HG03175 (cell line): ENCODE measurements around the gene PRRC2B.
"Not testable (repeated sequence)": the region's sequence is repeated elsewhere in the genome, so short reads cannot be mapped to it uniquely, and the experiment has no call there.

Experiments
- ATAC-seq: cut with Tn5 transposase; IDR thresholded peaks from one replicate; pipeline ENCODE4 v1.9.1; 2021; ENCODE audit warnings: mild to moderate bottlenecking, moderate library complexity; ENCODE audit not compliant: unreplicated experiment

PRRC2B gene

DNA sequence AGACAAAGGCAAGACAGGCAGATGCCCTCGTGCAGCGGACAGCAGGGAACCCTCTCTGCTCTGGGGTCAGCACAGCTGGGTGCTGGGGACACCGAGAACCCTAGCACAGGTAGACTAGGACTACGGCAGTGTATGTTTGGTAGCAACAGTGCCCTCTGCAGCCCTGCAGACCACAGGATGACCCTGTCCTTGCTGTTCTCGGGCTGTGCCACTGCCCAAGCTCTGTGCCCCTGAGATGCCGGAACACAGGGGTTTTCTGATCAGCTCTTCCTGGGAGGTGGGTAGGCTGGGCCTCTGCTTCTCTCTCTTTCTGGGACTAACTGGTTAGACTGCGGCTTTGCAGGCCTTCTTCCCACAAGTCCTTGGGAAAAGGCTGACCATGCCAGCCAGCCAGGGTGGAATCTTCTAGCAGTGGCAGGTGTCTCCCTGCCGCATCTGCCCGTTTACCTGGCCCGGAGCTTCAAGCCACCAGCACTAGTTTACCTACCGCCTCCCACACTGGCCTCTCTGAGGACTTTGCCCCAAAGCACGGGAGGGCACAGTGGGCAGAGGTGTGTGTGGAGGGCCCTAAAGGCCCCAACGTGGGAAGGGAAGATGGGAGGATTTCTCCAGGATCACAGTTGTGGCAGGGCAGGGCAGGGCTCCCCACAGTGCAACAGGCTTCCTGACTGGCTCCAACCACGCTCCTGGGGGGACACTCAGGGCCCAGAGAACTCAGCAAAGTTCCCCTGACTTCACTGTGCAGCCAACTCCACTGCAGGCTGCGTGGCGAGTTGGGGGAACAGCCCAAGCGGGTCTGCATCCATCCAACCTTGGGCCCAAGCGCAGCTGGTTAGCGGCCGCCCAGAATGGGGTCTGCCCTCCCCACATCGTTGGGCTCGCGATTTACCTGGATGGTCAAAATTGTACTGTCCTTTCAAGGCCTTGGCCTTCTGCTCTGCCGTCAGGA is 136.0 kb downstream of the PRRC2B start:
- no peak for ATAC-seq

DNA sequence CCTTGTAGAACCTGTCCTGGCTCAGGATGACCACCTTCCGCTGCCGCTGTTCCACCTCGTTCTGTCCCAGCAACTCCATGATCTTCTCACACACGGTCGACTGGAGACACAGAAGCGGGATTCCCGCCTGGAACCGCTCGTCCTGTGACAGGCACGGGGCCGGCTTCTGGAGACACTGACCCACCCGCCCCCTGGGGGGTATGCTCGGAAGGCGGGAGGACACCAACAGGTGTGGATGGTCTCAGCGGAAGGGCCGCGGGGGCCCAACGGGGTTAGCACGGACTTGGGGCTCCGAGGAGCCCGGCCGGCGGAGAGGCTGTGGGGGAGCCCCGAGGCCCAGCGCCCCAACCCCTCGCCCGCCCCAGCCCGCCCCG is 136.6 kb downstream of the PRRC2B start:
- peak; percentile 31 for ATAC-seq

DNA sequence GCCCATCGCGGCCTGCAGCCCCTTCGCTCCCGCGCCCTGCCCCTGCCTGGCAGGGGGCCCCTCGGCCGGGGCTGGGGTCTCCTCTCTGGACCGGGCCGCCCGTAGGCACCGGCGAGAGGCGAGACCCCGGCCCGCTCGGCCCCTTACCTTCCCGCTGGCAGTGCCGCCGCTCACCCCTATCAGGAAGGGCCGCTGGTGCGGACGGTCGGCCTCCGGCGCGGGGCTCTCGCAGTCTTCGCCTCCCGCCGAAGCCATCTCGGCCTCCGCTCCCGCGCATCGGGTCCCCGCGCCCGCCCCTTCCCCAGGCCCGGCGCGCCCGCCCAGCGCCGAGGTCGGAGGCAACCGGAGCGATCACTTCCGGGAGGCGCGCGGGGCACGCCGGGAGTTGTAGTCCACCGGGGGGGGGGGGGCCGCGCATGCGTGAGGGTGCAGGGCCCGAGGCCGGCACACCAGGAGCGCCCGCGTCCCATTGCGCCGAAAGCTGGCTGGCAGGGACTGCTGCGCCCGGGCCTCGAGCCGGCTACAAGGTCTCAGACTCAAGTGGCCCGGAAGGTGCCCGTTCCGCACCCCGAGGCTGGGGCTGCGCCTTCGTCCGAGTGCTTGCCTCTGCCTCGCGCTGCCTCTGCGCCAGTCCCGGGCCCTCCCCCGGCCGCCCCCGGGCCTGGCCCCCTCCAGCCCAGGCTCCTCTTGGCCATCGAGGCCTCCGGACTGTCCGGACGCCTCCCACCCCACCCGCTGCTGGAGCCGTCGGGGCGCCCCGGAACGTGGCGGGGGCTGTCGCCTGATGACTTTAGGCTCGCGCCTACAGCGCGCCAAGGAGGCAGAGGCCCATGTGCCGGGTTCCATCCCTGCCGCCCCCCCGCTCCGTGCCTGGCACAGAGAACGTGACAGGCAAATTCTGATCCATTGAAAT is 137.3 kb downstream of the PRRC2B start, which contains the start of gene UCK1:
Gene UCK1 (minus strand): TSS at position 344 of the 913 bp plus-strand sequence. CDS start 89 bp downstream, at position 255.
- peak; percentile 83 for ATAC-seq

DNA sequence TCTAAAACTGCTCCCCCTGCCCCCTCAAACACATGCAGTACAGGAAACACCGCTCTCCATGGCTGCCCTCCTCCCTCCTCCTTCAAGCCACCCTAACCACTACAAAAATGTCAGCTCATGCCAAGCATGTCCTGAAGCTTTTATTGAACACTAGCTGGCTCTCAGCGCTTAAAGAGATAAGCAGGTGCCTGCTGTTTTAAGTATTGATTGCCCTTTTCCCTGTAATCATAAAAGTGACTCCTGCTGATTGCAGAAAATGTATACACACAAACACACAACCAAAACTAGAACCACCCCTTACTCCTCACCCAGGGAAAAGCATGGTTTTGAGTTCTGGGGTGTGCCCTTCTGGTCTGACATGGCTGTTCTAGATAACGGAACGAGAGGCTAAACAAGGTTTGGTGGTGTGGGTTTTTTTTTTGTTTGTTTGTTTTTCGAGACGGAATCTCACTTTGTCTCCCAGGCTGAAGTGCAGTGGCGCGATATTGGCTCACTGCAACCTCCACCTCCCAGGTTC is 140.9 kb downstream of the PRRC2B start:
- ATAC-seq: no peak

DNA sequence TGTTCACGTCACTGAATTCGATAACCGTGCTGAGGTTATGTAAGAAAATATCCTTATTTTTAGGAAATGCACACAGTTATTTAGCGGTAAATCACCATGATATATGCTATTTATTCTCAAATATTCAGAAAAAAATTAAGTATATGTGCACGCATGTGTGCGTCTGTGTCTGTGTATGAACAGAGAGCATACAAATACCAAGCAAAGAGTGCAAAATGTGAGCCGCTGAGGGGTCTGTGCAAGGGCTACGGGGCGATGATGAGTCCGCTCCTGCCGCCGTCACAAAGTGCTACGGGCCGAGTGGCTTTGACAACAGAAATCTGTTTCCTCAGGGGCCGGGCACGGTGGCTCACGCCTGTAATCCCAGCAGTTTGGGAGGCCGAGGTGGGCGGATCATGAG is 144.1 kb downstream of the PRRC2B start:
- no peak for ATAC-seq

DNA sequence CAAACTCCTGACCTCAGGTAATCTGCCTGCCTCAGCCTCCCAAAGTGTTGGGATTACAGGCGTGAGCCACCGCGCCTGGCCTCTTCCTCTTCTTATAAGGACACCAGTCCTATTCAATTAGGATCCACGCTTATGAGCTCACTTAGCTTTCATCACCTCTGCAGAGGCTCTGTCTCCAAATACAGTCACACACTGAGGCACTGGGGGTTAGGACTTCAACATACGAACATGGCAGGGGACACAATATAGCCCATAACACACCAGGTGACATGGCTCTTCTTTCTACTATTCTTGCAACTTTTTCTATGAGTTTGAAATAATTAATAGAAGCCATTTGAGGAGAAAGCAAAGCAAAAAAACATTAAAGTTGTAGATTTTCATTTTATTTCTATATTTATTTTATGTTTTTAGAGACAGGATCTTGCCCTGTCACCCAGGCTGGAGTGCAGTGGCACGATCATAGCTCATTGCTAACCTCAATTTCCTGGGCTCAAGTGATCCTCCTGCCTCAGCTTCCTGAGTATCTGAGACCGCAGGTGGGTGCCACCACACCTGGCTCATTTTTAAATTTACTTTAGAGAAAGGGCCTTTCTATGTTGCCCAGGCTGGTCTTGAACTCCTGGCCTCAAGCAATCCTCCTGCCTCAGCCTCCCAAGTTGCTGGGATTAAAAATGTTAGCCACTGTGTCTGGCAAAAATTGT is 145.5 kb downstream of the PRRC2B start:
- no peak for ATAC-seq

DNA sequence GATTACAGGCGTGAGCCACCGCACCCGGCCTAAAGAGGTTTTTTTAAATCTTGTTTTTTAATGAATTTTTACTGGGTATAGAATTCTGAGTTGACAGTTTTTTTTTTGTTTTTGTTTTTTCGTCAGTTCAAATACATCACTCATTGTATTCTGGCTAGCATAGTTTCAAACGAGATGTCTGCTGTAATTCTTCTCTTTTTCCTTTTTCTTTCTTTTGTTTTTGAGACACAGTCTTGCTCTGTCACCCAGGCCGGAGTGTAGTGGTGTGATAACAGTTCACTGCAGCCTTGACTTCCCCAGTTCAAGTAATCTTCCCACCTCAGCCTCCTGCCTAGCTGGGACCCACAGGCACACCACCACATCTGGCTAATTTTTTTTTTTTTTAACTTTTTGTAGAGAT is 149.3 kb downstream of the PRRC2B start:
- no peak for ATAC-seq

DNA sequence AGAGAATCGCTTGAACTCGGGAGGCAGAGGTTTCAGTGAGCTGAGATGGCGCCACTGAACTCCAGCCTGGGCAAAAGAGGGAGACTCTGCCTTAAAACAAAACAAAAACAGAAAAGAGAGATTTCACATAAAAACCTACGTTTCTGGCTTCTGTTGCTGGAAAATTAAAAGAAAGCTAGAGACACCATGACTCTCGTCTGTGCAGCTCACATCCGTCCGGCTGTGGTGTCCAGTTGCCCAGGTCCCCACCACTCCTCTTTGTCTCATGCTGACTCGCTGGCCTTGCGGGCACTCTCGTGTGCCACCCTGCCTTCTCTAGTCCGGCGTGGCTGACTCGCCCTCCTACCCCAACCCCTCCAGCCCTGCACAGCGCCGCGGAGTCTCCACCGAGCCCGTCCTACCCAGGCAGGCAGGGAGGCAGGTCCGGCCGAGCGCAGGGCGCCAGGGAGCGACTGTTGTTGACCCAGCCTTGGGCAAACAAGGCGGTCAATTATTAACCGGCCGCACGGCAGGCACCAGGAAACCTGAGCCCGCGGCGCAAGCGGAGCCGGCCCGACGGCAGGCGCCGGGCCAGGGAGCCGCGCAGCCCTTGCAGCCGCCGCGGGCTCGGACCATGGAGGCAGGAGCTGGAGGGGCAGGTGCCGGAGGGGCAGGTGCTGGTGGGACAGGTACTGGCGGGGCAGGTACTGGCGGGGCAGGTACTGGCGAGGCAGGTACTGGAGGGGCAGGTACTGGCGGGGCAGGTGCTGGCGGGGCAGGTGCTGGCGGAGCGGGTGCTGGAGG is 151.3 kb downstream of the PRRC2B start, which contains the start of gene PRRT1B:
Gene PRRT1B (plus strand): TSS at position 521 of the 783 bp plus-strand sequence. CDS start 93 bp downstream, at position 614.
- ATAC-seq: no peak

DNA sequence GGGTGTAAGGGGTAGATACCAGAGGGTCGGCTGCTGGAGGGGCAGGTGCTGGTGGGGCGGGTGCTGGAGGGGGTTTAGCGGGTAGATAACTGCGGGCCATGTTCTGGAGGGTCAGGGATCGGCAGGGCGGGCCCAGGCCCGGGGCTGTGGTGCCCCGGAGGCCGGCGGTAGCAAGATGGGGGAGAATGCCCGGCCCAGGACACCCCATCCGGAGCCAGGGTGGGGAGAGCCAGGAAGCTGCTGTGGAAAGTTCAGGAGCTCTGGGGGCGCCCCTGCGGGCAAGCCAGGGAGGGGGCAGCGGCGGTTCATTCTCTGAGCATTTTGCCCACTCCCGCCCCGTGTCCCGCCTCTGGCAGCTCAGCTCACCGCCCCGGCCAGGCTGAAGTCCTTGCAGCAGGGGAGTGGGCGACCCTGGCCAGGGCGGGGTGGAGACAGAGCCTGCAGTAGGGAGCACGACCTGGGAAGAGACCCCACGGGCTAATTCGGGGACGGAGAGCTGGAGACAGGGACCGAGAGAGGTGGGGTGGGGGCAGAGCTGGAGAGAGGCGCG is 152.0 kb downstream of the PRRC2B start:
- ATAC-seq: no peak

DNA sequence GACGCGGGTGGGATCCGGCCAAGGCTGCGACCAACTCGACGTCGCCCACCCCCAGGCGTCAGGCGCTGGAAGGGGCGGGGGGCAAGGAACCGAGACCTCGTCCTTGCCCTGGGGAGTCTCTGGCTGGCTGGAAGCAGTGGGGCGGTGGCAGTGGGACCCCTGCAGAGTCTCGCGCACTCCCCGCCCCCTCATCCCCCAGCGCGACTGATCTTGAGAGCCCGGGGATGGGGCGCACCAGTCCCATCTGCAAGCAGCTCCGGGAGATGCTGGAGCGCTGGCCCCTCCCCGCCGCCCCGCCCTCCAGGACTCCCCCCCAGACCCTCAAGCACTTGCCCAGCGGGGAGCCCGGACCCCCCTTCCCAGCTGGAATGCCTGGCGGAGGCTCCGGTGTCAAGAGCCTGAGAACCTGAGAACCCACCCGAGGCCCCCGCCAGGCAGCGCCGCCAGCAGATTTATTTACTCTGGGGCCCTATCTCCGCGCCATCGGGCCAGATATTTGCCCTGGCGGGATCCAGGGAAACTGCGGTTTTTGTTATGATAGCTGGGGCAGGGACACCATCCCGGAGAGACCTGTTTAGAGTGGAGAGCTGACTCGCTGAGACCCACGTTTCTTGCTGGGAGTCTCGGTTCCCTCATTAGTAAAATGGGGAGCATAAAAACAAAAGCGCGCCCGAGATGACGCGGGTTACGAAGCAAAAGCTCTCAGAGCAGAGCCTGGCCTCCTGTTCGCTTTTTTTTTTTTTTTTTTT is 152.6 kb downstream of the PRRC2B start:
- ATAC-seq: no peak

DNA sequence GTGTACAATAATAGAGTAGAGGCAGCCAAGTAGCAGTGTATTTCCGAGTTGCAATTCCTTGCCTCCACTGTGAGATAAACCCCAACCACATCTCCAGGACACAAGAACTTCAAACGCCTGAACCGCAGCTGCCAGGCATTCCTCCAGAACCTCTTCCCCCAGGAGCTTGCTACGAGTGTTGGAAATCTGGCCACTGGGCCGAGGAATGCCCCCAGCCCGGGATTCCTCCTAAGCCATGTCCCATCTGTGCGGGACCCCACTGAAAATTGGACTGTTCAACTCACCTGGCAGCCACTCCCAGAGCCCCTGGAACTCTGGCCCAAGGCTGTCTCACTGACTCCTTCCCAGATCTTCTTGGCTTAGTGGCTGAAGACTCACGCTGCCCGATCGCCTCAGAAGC is 155.3 kb downstream of the PRRC2B start:
- ATAC-seq: not testable (repeated sequence)
